Endothelial cell (in vitro differentiated cells): ENCODE results near the gene DENND1A. TPM values are rescaled to one million over a fixed set of nuclear protein-coding genes. Genes with fewer than 3 reads are reported as not detected.
"Not testable (repeated sequence)": the region's sequence is repeated elsewhere in the genome, so short reads cannot be mapped to it uniquely, and the experiment has no call there.

Source experiments
- DNase-seq: peaks from one replicate; pipeline ENCODE4 v3.0.0; 2021; ENCODE audit warnings: low spot score
- H3K27ac Mint-ChIP-seq: one replicate; pipeline ENCODE4 v1.8.0; 2021; ENCODE audit warnings: mixed read lengths, inconsistent platforms; ENCODE audit not compliant: unreplicated experiment
- H3K27me3 Mint-ChIP-seq: one replicate; pipeline ENCODE4 v1.8.0; 2021; ENCODE audit warnings: mild to moderate bottlenecking, moderate library complexity, mixed read lengths, inconsistent platforms; ENCODE audit not compliant: unreplicated experiment
- H3K36me3 Mint-ChIP-seq: one replicate; pipeline ENCODE4 v1.8.0; 2021; ENCODE audit warnings: mild to moderate bottlenecking, low read depth, mixed read lengths, inconsistent platforms; ENCODE audit not compliant: unreplicated experiment
- H3K4me1 Mint-ChIP-seq: one replicate; pipeline ENCODE4 v1.8.0; 2021; ENCODE audit warnings: mild to moderate bottlenecking, mixed read lengths, inconsistent platforms; ENCODE audit not compliant: unreplicated experiment
- H3K4me3 Mint-ChIP-seq: one replicate; pipeline ENCODE4 v1.8.0; 2021; ENCODE audit warnings: mild to moderate bottlenecking, mixed read lengths, inconsistent platforms; ENCODE audit not compliant: unreplicated experiment
- H3K9me3 Mint-ChIP-seq: one replicate; pipeline ENCODE4 v1.8.0; 2021; ENCODE audit warnings: mixed read lengths, inconsistent platforms; ENCODE audit not compliant: unreplicated experiment
- CTCF ChIP-seq: fragments of 200-600 bp; sonication (generic); IDR thresholded peaks from one replicate; pipeline ENCODE4 v1.5.0; 2021; ENCODE audit warnings: antibody characterized with exemption; ENCODE audit not compliant: unreplicated experiment
- total RNA-seq: library from RNA; stranded (reverse); fragmentation: NEBNext Ultra II Directional; extraction: Animal tissue kit (Norgen Biotek cat#: 25700); gene quantifications from one replicate; pipeline ENCODE4 v1.2.1, GENCODE V29; 2021; ENCODE audit not compliant: unreplicated experiment

Gene DENND1A
- total RNA-seq, 1 donor from 2014 or later, result 14.1 TPM

- Mint-ChIP-seq H3K4me3 (no peak overlapping the region), H3K36me3 (no peaks in the 10 kb centered on the region), H3K4me1 (no peaks in the 10 kb centered on the region), H3K9me3 (no peaks in the 10 kb centered on the region), H3K27ac (no peak overlapping the region), H3K27me3 (peaks cover 2% of the 10 kb centered on the region)
- TF ChIP-seq CTCF, result no peak
- DNase-seq, result no peak
These were observed 13.7 kb upstream of the DENND1A start for GRCh38 chr9:123943671-123944070.

DNA sequence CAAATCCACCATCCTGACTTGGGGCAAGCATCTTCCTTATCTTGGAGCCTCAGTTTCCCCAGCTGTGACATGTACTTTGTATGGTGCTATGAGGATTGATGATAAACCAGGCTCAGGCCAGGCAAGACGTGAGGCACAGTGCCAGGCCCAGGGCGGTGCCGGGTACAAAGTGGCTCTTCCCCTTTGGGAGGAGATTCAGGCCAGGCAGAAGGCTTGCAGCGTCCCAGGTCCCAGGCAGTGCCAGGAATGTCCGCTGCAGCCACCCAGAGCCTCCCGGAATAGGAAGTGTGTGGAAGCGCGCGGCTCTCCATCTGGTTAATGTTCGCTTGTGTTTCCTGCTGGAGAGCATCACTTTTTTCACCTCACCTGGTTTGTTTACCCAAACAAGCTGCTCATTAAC lies 12.6 kb upstream of the DENND1A start:
- no peaks in the 10 kb centered on the region for H3K27me3 Mint-ChIP-seq
- no peak for DNase-seq
- TF ChIP-seq CTCF, result no peak
- H3K9me3 Mint-ChIP-seq, result no peaks in the 10 kb centered on the region
- no peaks in the 10 kb centered on the region for H3K36me3 Mint-ChIP-seq
- no peaks in the 10 kb centered on the region for H3K4me1 Mint-ChIP-seq
- no peak overlapping the region for H3K4me3 Mint-ChIP-seq
- H3K27ac Mint-ChIP-seq, result no peak overlapping the region

DNA sequence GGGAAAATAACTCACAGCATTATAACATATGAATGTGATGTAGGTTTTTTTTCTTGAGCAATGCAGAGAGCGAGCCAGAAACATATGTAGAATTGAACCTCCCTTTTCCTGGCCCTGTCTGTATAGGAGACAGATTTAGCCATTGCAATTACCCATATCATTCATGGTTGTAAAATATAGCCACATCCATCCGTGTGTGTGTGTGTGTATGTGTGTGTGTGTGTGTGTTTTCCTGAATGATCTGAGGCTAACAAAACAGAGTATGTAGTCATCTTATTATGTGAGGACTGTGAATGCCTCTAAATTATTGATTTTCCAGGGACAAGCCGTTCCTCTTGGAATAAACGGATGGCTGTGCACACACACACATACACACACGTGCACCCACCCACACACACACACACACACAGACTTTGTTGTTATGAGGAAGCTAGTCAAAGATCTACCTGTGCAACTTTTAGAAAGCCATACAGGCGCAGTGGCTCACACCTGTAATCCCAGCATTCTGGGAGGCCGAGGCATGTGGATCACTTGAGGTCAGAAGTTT lies 11.7 kb upstream of the DENND1A start:
- no peak for TF ChIP-seq CTCF
- Mint-ChIP-seq H3K36me3 (no peaks in the 10 kb centered on the region), H3K4me3 (no peak overlapping the region), H3K27me3 (no peaks in the 10 kb centered on the region), H3K9me3 (no peaks in the 10 kb centered on the region), H3K27ac (no peak overlapping the region), H3K4me1 (no peaks in the 10 kb centered on the region)
- DNase-seq, result no peak

GRCh38 chr9:123940721-123941523 lies 11.0 kb upstream of the DENND1A start:
- Mint-ChIP-seq H3K9me3 (no peaks in the 10 kb centered on the region), H3K27ac (no peak overlapping the region), H3K27me3 (no peaks in the 10 kb centered on the region), H3K4me1 (no peaks in the 10 kb centered on the region), H3K4me3 (no peak overlapping the region), H3K36me3 (no peaks in the 10 kb centered on the region)
- TF ChIP-seq CTCF, result no peak
- DNase-seq, result no peak

- H3K4me1 Mint-ChIP-seq, result peaks cover 2% of the 10 kb centered on the region
- no peak for DNase-seq
- H3K36me3 Mint-ChIP-seq, result no peaks in the 10 kb centered on the region
- H3K27ac Mint-ChIP-seq, result no peak overlapping the region
- no peaks in the 10 kb centered on the region for H3K9me3 Mint-ChIP-seq
- no peaks in the 10 kb centered on the region for H3K27me3 Mint-ChIP-seq
- H3K4me3 Mint-ChIP-seq, result no peak overlapping the region
- TF ChIP-seq CTCF, result no peak
These were observed 8.5 kb upstream of the DENND1A start for GRCh38 chr9:123938401-123938800.

GRCh38 chr9:123936575-123936974 lies 6.6 kb upstream of the DENND1A start:
- H3K36me3 Mint-ChIP-seq, DNase-seq, H3K4me1 Mint-ChIP-seq, H3K27me3 Mint-ChIP-seq, H3K27ac Mint-ChIP-seq, H3K9me3 Mint-ChIP-seq: not testable (repeated sequence)
- H3K4me3 Mint-ChIP-seq, result peak overlapping the region; percentile 67
